Raji (cell line): ENCODE data around the gene CARD11.

Experiments used
- POLR2A ChIP-seq: IDR thresholded peaks from 2 replicates; pipeline ENCODE4 v1.6.1; 2011; ENCODE audit warnings: low read depth, low read length, control low read depth; ENCODE audit not compliant: insufficient read depth

The CARD11 gene

GRCh38 chr7:3010161-3010560, 33.5 kb downstream of the CARD11 start:
- no peak for TF ChIP-seq POLR2A

GRCh38 chr7:3009086-3009485, 34.6 kb downstream of the CARD11 start:
- no peak for TF ChIP-seq POLR2A

GRCh38 chr7:3008386-3008785, 35.3 kb downstream of the CARD11 start:
- TF ChIP-seq POLR2A = no peak

DNA sequence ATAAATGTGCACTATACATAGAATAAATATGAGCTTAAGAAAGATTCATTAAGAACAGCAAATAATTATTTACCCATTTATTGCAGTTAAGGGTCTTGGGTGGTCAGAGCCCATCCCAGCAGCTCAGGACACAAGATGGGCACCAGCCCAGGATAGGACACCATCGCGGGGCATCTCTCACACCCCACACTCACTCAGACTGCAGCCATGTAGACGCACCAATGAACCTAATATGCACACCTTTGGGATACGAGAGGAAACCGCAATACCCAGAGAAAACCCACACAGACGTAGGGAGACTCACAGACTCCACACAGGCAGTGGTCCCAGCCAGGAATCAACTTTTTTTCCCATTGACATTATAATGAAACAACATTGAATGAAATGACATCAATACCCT, 36.0 kb downstream of the CARD11 start:
- no peak for TF ChIP-seq POLR2A

DNA sequence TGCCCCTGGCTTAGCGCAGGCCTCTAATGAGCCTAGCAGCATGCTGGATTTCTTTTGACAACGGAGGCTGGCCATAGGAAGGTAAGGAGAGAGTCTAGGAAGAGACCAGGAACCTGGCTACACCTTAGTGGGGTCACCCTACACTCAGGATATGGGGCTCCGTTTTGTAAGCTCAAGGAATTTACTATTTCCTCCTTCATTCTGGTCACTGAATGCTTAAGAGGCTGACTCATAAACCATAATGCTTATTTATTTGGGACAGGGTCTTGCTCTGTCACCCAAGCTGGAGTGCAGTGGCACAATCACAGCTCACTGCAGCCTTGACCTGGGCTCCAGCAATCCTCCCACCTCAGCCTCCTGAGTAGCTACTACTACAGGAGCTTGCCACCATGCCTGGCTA, 38.4 kb downstream of the CARD11 start:
- no peak for TF ChIP-seq POLR2A

DNA sequence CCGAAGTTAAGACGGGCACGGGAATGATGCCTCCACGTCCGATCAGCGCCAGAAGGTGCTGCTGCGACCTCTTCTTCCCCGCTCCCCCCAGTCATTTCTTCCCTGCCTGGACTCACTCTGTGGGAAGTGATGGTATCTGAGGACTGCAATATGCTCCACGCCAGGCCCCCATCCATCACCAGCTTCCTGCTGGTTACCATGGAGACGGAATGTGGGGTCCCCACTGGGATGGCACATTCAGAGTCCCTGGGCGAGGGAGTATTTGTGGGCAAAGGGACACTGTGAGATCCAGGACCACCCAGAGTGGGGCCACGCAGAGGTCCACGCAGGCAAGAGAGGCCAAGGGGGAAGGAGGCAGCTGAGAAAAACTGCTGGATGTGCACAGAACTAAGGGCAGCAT, 39.7 kb downstream of the CARD11 start:
- no peak for TF ChIP-seq POLR2A

- TF ChIP-seq POLR2A = no peak
Observed at GRCh38 chr7:3002631-3003030, 41.0 kb downstream of the CARD11 start.

- TF ChIP-seq POLR2A = no peak
Observed at GRCh38 chr7:3000566-3000965, 43.1 kb downstream of the CARD11 start.

DNA sequence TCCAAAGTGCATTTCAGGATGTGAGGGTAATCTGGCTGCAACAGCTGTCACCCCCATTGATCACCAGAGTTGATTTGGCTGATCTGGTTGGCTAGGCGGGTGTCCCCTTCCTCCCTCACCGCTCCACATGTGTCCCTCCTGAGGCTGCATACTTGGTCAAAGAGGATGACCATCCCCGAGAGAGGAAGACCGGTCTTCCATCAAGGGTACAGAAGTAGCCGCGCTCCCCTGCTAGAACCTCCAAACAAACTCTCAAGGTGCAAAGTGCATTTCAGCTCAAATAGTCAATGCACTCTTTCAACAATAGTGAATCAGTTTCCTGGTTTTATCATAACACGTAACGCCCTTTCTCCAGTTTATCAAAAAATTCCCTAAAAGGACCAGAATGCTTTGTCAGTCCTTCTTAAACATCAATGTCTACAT, 44.6 kb downstream of the CARD11 start:
- TF ChIP-seq POLR2A = no peak

DNA sequence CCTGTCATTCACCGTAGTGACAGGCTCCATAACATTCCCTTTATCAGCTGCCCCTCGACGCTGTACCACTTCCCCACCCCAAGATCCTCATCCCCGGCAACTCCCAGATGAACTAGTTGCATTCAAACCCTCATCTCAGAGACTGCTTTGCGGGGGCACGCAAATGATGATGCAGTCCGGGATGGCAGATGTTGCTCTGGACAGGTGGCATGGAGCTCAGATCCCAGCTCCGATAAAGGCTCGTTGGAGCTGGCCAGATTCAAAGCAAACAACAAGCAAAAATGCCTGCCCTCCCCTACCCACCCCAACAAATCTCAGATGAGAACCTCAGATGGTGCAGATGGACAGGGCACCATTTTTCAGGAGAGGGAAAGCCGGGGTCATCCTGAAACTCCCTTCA, 46.7 kb downstream of the CARD11 start:
- TF ChIP-seq POLR2A = no peak

GRCh38 chr7:2996141-2996540, 47.5 kb downstream of the CARD11 start:
- TF ChIP-seq POLR2A = no peak

GRCh38 chr7:2993868-2994267, 49.8 kb downstream of the CARD11 start:
- TF ChIP-seq POLR2A = no peak

DNA sequence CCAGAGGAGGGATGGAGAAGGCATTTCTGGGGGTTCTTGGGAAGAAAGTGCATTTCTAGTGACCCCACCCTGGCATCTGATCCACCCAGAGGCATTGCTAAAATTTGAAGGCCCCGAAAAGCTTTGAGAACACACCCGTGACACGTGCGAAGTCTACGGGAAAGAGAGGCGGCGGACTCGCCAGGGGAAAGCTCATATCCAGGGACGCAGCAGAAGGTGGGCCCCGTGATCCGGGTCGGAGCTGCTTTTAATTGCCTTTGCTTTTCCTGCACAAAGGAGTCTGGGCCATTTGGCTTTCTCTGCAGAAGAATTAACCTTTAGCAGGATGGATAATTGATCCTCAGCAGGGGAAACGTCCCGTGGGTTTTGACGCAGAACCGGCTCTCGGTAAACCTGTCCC, 50.3 kb downstream of the CARD11 start:
- TF ChIP-seq POLR2A = no peak

DNA sequence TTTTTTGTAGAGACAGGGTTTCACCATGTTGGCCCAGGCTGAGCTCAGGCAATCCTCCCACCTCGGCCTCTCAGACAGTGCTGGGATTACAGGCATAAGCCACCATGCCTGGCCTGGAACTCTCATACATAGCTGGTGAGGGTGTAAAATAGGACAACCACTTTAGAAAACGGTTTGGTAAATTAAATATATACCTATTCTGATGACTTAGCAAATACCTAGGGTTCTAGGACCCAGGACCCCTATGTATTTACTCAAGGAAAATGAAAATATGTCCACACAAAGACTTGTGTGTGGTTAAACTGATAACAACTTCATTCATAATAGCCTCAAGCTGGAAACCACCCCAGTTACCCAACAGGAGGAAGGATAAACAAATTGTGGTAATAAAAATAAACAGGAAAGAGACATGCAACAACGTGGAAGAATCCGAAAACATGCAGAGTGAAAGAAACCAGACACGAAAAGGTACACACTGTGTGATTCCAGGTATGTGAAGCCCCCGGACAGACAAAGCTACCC, 52.7 kb downstream of the CARD11 start:
- TF ChIP-seq POLR2A = no peak

- no peak for TF ChIP-seq POLR2A
Observed at GRCh38 chr7:2986561-2986960, 57.1 kb downstream of the CARD11 start.

DNA sequence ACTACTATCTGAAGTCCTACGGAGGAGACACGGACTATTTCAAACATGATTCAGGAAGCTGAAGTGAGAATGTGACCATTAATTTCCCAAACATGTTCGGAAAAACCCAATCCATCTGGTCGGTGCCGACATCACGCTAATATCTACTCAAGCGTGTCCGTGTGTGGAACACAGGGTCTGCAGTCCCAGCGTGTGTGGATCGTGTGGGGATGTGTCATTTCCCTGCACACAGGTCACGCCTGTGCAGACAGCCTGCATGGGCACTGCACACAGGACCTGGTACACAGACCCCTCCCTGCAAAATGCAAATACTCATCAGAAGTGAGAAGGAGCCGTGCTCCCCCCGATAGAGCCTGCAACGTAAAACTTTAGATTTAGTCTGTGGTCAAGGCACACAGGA, 57.8 kb downstream of the CARD11 start:
- no peak for TF ChIP-seq POLR2A

GRCh38 chr7:2984091-2984490, 59.6 kb downstream of the CARD11 start:
- no peak for TF ChIP-seq POLR2A

GRCh38 chr7:2983586-2983985, 60.1 kb downstream of the CARD11 start:
- TF ChIP-seq POLR2A = no peak
